Vagina (tissue), 2 donors: ENCODE results near the gene APOL1. TPM values are rescaled to one million over a fixed set of nuclear protein-coding genes. Genes with fewer than 3 reads are reported as not detected.
A peak's percentile ranks its signal among the peaks of the same experiment; 100 is the strongest.

Experiments used
- DNase-seq, 2 donors: peaks; one replicate each; pipeline ENCODE4 v3.0.0-alpha.2; 2017; ENCODE audit errors: extremely low spot score in 2 of 2
- H3K27ac ChIP-seq: fragments of 200-600 bp; sonication (generic); one replicate; pipeline ENCODE4 v1.5.1; 2019
- H3K27me3 ChIP-seq: fragments of 200-600 bp; sonication (generic); one replicate; pipeline ENCODE4 v1.5.1; 2019
- H3K36me3 ChIP-seq, 2 donors: fragments of 200-600 bp; sonication (generic); one replicate each; pipeline ENCODE4 v1.5.1; 2017 to 2019
- H3K4me1 ChIP-seq: fragments of 200-600 bp; sonication (generic); one replicate; pipeline ENCODE4 v1.5.1; 2019
- H3K4me3 ChIP-seq, 2 donors: fragments of 200-600 bp; sonication (generic); 1 replicate in 1 of 2; 2 replicates in 1 of 2; pipeline ENCODE4 v1.5.1; 2016 to 2019
- H3K9me3 ChIP-seq: fragments of 200-600 bp; sonication (generic); one replicate; pipeline ENCODE4 v1.5.1; 2019
- POLR2A ChIP-seq, 2 donors: fragments of 450-650 bp; IDR thresholded peaks; one replicate each; pipeline ENCODE4 v1.6.1; 2017; ENCODE audit warnings: antibody characterized with exemption in 2 of 2, mild to moderate bottlenecking in 2 of 2, moderate library complexity in 2 of 2
- POLR2AphosphoS5 ChIP-seq, 2 donors: sonication (generic); formaldehyde crosslinking; IDR thresholded peaks; one replicate each; pipeline ENCODE4 v1.9.0; 2017; ENCODE audit warnings: antibody characterized with exemption in 2 of 2, mild to moderate bottlenecking in 2 of 2, low read depth in 1 of 2; ENCODE audit not compliant: insufficient read depth in 1 of 2
- intact Hi-C: fragments of 100-400 bp; cut with DNase I; formaldehyde crosslinking; loops from one replicate; pipeline ENCODE4 v1.15.1; 2023
- total RNA-seq: library from RNA; depleted of rRNA; stranded (reverse); fragments of >200 nt; gene quantifications from one replicate; pipeline ENCODE4 v1.2.3, GENCODE V29; 2016
- TF ChIP-seq, protein P1 (sequence below), 3 experiments: fragments of 450-650 bp in 2 of 3; fragments of 200-600 bp in 1 of 3; sonication (generic) in 1 of 3; IDR thresholded peaks; one replicate each; pipeline ENCODE4 v1.5.1; 2017 to 2019; ENCODE audit warnings: antibody characterized with exemption in 3 of 3, mild to moderate bottlenecking in 2 of 3, moderate library complexity in 2 of 3

APOL1 gene
- total RNA-seq, 1 donor from 2014 or later, result 28.5 TPM

DNA sequence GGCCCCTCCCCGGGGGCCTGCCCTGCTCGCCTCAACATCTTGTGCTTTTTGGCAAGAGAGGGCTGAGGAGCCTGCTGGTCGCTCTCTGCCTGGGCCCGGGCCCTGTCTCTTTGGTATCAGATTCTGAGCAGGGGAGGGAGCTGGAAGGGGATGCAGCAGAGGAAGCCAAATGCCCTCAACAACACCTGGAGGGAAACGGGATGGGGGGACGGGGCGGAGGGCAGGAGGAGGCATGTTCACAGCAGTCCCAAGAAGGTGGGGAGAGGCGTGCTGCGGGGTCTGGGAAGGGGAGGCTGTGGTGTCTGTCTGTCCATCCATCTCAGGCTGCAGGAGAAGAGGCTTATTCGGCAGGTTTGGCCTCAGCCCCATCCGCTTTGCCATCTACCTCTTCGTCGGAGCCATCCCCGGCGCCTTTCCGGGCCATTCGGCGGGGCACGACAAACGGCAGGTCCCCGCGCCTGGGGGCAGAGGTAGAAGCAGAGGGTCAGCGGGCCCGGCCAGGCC is 29.4 kb downstream of the APOL1 start:
- H3K9me3 ChIP-seq, result no peaks in the 10 kb centered on the region
- intact Hi-C loops, result loop anchor here (10.0 kb wide), 1 partner anchor 88 kb away; no protein-coding TSS in a partner anchor
- H3K4me1 ChIP-seq, result peaks cover 8% of the 10 kb centered on the region
- no peak overlapping the region for H3K27ac ChIP-seq
- no peaks in the 10 kb centered on the region for H3K27me3 ChIP-seq
- TF ChIP-seq POLR2AphosphoS5 (IDR thresholded peaks at IDR 0.05; ENCODE audit: insufficient read depth in 1 of 2, low read depth in 1 of 2), result no peak
- no peak for TF ChIP-seq POLR2A (IDR thresholded peaks at IDR 0.05)
- TF ChIP-seq, protein P1, sequence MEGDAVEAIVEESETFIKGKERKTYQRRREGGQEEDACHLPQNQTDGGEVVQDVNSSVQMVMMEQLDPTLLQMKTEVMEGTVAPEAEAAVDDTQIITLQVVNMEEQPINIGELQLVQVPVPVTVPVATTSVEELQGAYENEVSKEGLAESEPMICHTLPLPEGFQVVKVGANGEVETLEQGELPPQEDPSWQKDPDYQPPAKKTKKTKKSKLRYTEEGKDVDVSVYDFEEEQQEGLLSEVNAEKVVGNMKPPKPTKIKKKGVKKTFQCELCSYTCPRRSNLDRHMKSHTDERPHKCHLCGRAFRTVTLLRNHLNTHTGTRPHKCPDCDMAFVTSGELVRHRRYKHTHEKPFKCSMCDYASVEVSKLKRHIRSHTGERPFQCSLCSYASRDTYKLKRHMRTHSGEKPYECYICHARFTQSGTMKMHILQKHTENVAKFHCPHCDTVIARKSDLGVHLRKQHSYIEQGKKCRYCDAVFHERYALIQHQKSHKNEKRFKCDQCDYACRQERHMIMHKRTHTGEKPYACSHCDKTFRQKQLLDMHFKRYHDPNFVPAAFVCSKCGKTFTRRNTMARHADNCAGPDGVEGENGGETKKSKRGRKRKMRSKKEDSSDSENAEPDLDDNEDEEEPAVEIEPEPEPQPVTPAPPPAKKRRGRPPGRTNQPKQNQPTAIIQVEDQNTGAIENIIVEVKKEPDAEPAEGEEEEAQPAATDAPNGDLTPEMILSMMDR (IDR thresholded peaks at IDR 0.05), result no peak
- no peak for DNase-seq
- H3K36me3 ChIP-seq, result peaks cover 0 to 65% of the 10 kb centered on the region in 2 donors
- no peak overlapping the region for H3K4me3 ChIP-seq

GRCh38 chr22:36284171-36284571 is 31.2 kb downstream of the APOL1 start:
- Histone ChIP-seq H3K36me3 (peaks cover 5 to 83% of the 10 kb centered on the region in 2 donors), H3K4me3 (no peak overlapping the region), H3K27me3 (no peaks in the 10 kb centered on the region), H3K27ac (no peak overlapping the region), H3K9me3 (no peaks in the 10 kb centered on the region), H3K4me1 (no peaks in the 10 kb centered on the region)
- TF ChIP-seq, protein P1 (IDR thresholded peaks at IDR 0.05), result no peak
- TF ChIP-seq POLR2AphosphoS5 (IDR thresholded peaks at IDR 0.05; ENCODE audit: insufficient read depth in 1 of 2, low read depth in 1 of 2) (peak in 1 of 2 donors; percentile 11), POLR2A (IDR thresholded peaks at IDR 0.05) (no peak)
- DNase-seq, result no peak
- intact Hi-C loops, result loop anchor here (10.0 kb wide), 1 partner anchor 89 kb away; no protein-coding TSS in a partner anchor

DNA sequence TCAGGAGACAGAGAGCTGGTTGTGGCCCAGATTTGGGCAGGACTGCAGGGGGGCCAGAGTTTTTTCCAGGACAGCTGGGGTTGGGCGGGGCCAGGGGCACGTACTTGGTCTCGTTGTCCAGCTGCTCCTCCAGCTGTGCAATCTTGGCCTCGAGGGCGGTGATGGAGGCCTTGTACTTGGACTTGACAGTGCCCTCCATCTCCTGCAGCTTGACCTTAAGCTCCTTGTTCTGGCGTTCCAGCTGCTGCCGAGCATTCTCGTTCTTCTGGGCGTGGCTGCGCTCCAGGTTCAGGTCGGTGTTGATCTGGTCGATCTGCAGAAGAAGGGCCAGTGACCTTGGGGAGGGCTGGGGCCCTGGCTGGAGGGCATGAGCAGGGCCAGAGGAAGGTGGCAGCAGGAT is 32.1 kb downstream of the APOL1 start:
- Histone ChIP-seq H3K36me3 (peaks cover 5 to 91% of the 10 kb centered on the region in 2 donors), H3K4me3 (no peak overlapping the region), H3K9me3 (no peaks in the 10 kb centered on the region), H3K27ac (peak overlapping the region; percentile 73), H3K4me1 (no peaks in the 10 kb centered on the region), H3K27me3 (no peaks in the 10 kb centered on the region)
- TF ChIP-seq POLR2A (IDR thresholded peaks at IDR 0.05) (no peak), POLR2AphosphoS5 (IDR thresholded peaks at IDR 0.05; ENCODE audit: insufficient read depth in 1 of 2, low read depth in 1 of 2) (no peak)
- TF ChIP-seq, protein P1 (IDR thresholded peaks at IDR 0.05), result no peak
- intact Hi-C loops, result loop anchor here (10.0 kb wide), 1 partner anchor 90 kb away; no protein-coding TSS in a partner anchor
- no peak for DNase-seq

DNA sequence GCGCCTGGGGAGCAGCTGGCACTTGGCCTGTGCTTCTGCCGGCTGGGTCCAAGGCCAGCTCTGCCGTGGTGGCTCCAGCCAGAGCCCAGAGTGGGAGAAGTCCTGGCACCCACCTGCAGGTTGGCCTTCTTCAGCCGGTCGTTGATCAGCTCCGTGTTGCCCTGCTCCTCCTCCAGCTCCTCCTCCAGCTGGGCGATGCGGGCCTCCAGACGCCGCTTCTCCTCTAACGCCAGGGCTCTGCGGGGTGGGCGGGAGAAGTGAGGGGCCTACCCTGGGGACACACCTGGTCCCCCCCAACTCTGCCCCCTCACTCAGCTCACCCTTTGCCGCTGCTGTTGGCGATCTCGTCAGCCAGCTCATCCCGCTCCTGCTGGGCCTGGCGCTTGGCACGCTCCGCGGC is 32.6 kb downstream of the APOL1 start:
- no peak for DNase-seq
- Histone ChIP-seq H3K9me3 (no peaks in the 10 kb centered on the region), H3K36me3 (peaks cover 5 to 92% of the 10 kb centered on the region in 2 donors), H3K27me3 (no peaks in the 10 kb centered on the region), H3K4me1 (no peaks in the 10 kb centered on the region), H3K27ac (peak overlapping the region; percentile 73), H3K4me3 (no peak overlapping the region)
- intact Hi-C loops, result loop anchor here (10.0 kb wide), 1 partner anchor 91 kb away; no protein-coding TSS in a partner anchor
- TF ChIP-seq POLR2AphosphoS5 (IDR thresholded peaks at IDR 0.05; ENCODE audit: insufficient read depth in 1 of 2, low read depth in 1 of 2), result no peak
- TF ChIP-seq, protein P1 (IDR thresholded peaks at IDR 0.05), result no peak
- TF ChIP-seq POLR2A (IDR thresholded peaks at IDR 0.05), result no peak
